ENCODE results near the gene TTC7B.

The TTC7B gene

DNA sequence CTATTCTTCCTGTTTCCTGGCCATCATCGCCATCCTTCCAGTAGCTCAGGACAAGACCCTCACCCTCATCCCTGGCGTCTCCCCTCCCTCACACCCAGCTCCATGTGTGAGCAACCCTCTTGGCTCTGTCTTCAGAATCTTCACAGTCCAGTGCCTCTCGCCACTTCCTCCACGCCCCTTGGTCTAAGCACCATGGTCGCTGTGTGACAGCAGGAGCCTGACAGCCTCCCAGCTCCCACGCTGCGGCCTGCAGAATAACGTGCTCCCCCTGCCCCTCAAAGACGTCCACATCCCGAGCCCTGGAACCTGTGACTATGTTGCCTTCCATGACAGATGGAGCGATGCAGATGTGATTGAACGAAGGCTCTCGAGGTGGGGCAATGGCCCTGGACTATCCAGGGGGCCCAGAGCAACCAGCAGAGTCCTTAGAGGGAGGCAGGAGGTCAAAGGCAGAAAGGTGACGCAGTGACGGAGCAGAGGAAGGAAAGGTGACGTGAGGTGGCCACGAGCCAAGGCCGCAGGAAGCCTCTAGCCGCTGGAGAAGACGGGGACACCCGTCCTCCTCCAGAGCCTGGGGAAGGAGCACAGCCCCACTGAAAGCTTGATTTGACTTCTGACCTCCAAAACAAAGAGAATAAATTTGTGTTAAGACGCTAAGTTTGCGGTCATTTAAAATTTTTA, 279.6 kb downstream of the TTC7B start:
- Histone ChIP-seq H3K23ac (ENCODE audit: low read length) (no peak overlapping the region), H2AK5ac (ENCODE audit: low read length) (no peak overlapping the region), H2BK12ac (ENCODE audit: low read length) (no peak overlapping the region), H3K18ac (ENCODE audit: low read length) (no peak overlapping the region), H3K4me1 (ENCODE audit: control insufficient read depth in 1 of 2, insufficient read depth in 2 of 2, low read length in 2 of 2) (peaks cover 11% of the 10 kb centered on the region in 2 experiments), H3K4me3 (ENCODE audit: low read depth, low read length) (no peak overlapping the region), H2AFZ (ENCODE audit: insufficient read depth, low read length, poor library complexity) (no peak overlapping the region), H3K9ac (ENCODE audit: low read length) (no peak overlapping the region), H2BK120ac (ENCODE audit: insufficient read depth, low read length, poor library complexity) (no peak overlapping the region), H4K91ac (ENCODE audit: low read depth, low read length) (no peak overlapping the region), H3K9me3 (ENCODE audit: insufficient read depth, low read depth, low read length) (peaks cover 6% of the 10 kb centered on the region), H4K12ac (ENCODE audit: low read depth, low read length) (no peak overlapping the region), H3K4ac (ENCODE audit: low read depth, low read length) (no peak overlapping the region), H2BK5ac (ENCODE audit: low read depth, low read length, poor library complexity) (no peak overlapping the region), H3K79me2 (ENCODE audit: control insufficient read depth, insufficient read depth, low read length, poor library complexity) (no peaks in the 10 kb centered on the region), H3K27me3 (ENCODE audit: insufficient read depth, low read length) (no peaks in the 10 kb centered on the region), H4K8ac (ENCODE audit: low read depth, low read length) (no peak overlapping the region), H3K14ac (ENCODE audit: low read length) (no peak overlapping the region), H3K36me3 (ENCODE audit: control insufficient read depth in 1 of 2, insufficient read depth in 2 of 2, low read length in 2 of 2) (peaks cover 9 to 17% of the 10 kb centered on the region in 2 experiments), H3K27ac (ENCODE audit: low read depth, low read length) (no peak overlapping the region), H3K4me2 (ENCODE audit: low read length) (no peak overlapping the region), H3K79me1 (ENCODE audit: low read length) (no peaks in the 10 kb centered on the region)
- no peak for DNase-seq
- no CpG with 5 or more reads among the region's 23 CpGs for WGBS (ENCODE audit: extremely low coverage, insufficient coverage, insufficient read length)

DNA sequence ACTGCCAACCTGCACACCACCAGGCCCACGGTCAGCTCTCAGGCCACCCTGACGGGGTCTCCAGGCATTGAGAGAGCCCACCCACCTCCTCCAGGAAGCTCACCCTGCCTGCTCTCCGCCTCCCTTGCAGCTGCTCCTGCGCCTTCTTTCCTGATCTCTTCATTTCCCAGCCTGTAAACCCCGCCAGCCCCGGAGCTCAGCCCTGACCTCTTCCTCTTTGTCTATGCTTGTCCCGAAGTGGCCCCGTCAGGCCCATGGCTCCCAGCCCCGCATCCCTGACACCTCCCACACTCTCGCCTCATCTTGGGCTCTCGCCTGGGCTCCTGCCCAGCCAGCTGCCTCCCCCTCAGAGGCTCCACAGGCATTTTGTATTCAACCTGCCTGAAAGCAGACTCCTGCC, 280.1 kb downstream of the TTC7B start:
- no CpG with 5 or more reads among the region's 11 CpGs for WGBS (ENCODE audit: extremely low coverage, insufficient coverage, insufficient read length)
- Histone ChIP-seq H3K4ac (ENCODE audit: low read depth, low read length) (no peak overlapping the region), H3K9ac (ENCODE audit: low read length) (no peak overlapping the region), H3K9me3 (ENCODE audit: insufficient read depth, low read depth, low read length) (peaks cover 6% of the 10 kb centered on the region), H3K4me2 (ENCODE audit: low read length) (no peak overlapping the region), H3K14ac (ENCODE audit: low read length) (no peak overlapping the region), H2AK5ac (ENCODE audit: low read length) (no peak overlapping the region), H2BK5ac (ENCODE audit: low read depth, low read length, poor library complexity) (no peak overlapping the region), H3K79me2 (ENCODE audit: control insufficient read depth, insufficient read depth, low read length, poor library complexity) (no peaks in the 10 kb centered on the region), H4K12ac (ENCODE audit: low read depth, low read length) (no peak overlapping the region), H4K8ac (ENCODE audit: low read depth, low read length) (no peak overlapping the region), H3K79me1 (ENCODE audit: low read length) (no peaks in the 10 kb centered on the region), H2BK120ac (ENCODE audit: insufficient read depth, low read length, poor library complexity) (no peak overlapping the region), H2BK12ac (ENCODE audit: low read length) (no peak overlapping the region), H3K4me3 (ENCODE audit: low read depth, low read length) (no peak overlapping the region), H3K27me3 (ENCODE audit: insufficient read depth, low read length) (no peaks in the 10 kb centered on the region), H3K23ac (ENCODE audit: low read length) (no peak overlapping the region), H3K36me3 (ENCODE audit: control insufficient read depth in 1 of 2, insufficient read depth in 2 of 2, low read length in 2 of 2) (peaks cover 9 to 13% of the 10 kb centered on the region in 2 experiments), H2AFZ (ENCODE audit: insufficient read depth, low read length, poor library complexity) (no peak overlapping the region), H3K18ac (ENCODE audit: low read length) (no peak overlapping the region), H3K4me1 (ENCODE audit: control insufficient read depth in 1 of 2, insufficient read depth in 2 of 2, low read length in 2 of 2) (peaks cover 11% of the 10 kb centered on the region in 2 experiments), H3K27ac (ENCODE audit: low read depth, low read length) (no peak overlapping the region), H4K91ac (ENCODE audit: low read depth, low read length) (no peak overlapping the region)
- DNase-seq = no peak

GRCh38 chr14:90535556-90536090, 280.6 kb downstream of the TTC7B start:
- no peak overlapping the region for H3K23ac ChIP-seq (ENCODE audit: low read length)
- peaks cover 11% of the 10 kb centered on the region in 2 experiments for H3K4me1 ChIP-seq (ENCODE audit: control insufficient read depth in 1 of 2, insufficient read depth in 2 of 2, low read length in 2 of 2)
- no peak overlapping the region for H3K14ac ChIP-seq (ENCODE audit: low read length)
- DNase-seq = no peak
- H2BK120ac ChIP-seq (ENCODE audit: insufficient read depth, low read length, poor library complexity) = no peak overlapping the region
- no peak overlapping the region for H3K4ac ChIP-seq (ENCODE audit: low read depth, low read length)
- no peak overlapping the region for H3K9ac ChIP-seq (ENCODE audit: low read length)
- no CpG with 5 or more reads among the region's 14 CpGs for WGBS (ENCODE audit: extremely low coverage, insufficient coverage, insufficient read length)
- H3K27me3 ChIP-seq (ENCODE audit: insufficient read depth, low read length) = no peaks in the 10 kb centered on the region
- H3K79me1 ChIP-seq (ENCODE audit: low read length) = no peaks in the 10 kb centered on the region
- no peak overlapping the region for H3K18ac ChIP-seq (ENCODE audit: low read length)
- no peak overlapping the region for H2AK5ac ChIP-seq (ENCODE audit: low read length)
- H2AFZ ChIP-seq (ENCODE audit: insufficient read depth, low read length, poor library complexity) = no peak overlapping the region
- no peak overlapping the region for H4K8ac ChIP-seq (ENCODE audit: low read depth, low read length)
- H2BK12ac ChIP-seq (ENCODE audit: low read length) = no peak overlapping the region
- no peak overlapping the region for H3K4me2 ChIP-seq (ENCODE audit: low read length)
- no peak overlapping the region for H4K91ac ChIP-seq (ENCODE audit: low read depth, low read length)
- no peaks in the 10 kb centered on the region for H3K79me2 ChIP-seq (ENCODE audit: control insufficient read depth, insufficient read depth, low read length, poor library complexity)
- H3K4me3 ChIP-seq (ENCODE audit: low read depth, low read length) = no peak overlapping the region
- H3K27ac ChIP-seq (ENCODE audit: low read depth, low read length) = no peak overlapping the region
- peaks cover 9 to 12% of the 10 kb centered on the region in 2 experiments for H3K36me3 ChIP-seq (ENCODE audit: control insufficient read depth in 1 of 2, insufficient read depth in 2 of 2, low read length in 2 of 2)
- H2BK5ac ChIP-seq (ENCODE audit: low read depth, low read length, poor library complexity) = no peak overlapping the region
- H4K12ac ChIP-seq (ENCODE audit: low read depth, low read length) = no peak overlapping the region
- peaks cover 6% of the 10 kb centered on the region for H3K9me3 ChIP-seq (ENCODE audit: insufficient read depth, low read depth, low read length)

- Histone ChIP-seq H3K4me1 (ENCODE audit: control insufficient read depth in 1 of 2, insufficient read depth in 2 of 2, low read length in 2 of 2) (peaks cover 11% of the 10 kb centered on the region in 2 experiments), H3K23ac (ENCODE audit: low read length) (no peak overlapping the region), H3K18ac (ENCODE audit: low read length) (no peak overlapping the region), H2BK120ac (ENCODE audit: insufficient read depth, low read length, poor library complexity) (no peak overlapping the region), H2BK12ac (ENCODE audit: low read length) (no peak overlapping the region), H3K79me2 (ENCODE audit: control insufficient read depth, insufficient read depth, low read length, poor library complexity) (no peaks in the 10 kb centered on the region), H3K27ac (ENCODE audit: low read depth, low read length) (no peak overlapping the region), H3K36me3 (ENCODE audit: control insufficient read depth in 1 of 2, insufficient read depth in 2 of 2, low read length in 2 of 2) (peaks cover 7 to 10% of the 10 kb centered on the region in 2 experiments), H2AK5ac (ENCODE audit: low read length) (no peak overlapping the region), H3K9ac (ENCODE audit: low read length) (no peak overlapping the region), H3K79me1 (ENCODE audit: low read length) (no peaks in the 10 kb centered on the region), H4K8ac (ENCODE audit: low read depth, low read length) (no peak overlapping the region), H2BK5ac (ENCODE audit: low read depth, low read length, poor library complexity) (no peak overlapping the region), H4K91ac (ENCODE audit: low read depth, low read length) (no peak overlapping the region), H2AFZ (ENCODE audit: insufficient read depth, low read length, poor library complexity) (no peak overlapping the region), H3K4me3 (ENCODE audit: low read depth, low read length) (no peak overlapping the region), H3K9me3 (ENCODE audit: insufficient read depth, low read depth, low read length) (peaks cover 6% of the 10 kb centered on the region), H3K4me2 (ENCODE audit: low read length) (no peak overlapping the region), H3K27me3 (ENCODE audit: insufficient read depth, low read length) (no peaks in the 10 kb centered on the region), H4K12ac (ENCODE audit: low read depth, low read length) (no peak overlapping the region), H3K4ac (ENCODE audit: low read depth, low read length) (no peak overlapping the region), H3K14ac (ENCODE audit: low read length) (no peak overlapping the region)
- DNase-seq = no peak
- no CpG with 5 or more reads among the region's 17 CpGs for WGBS (ENCODE audit: extremely low coverage, insufficient coverage, insufficient read length)
Observed at GRCh38 chr14:90534838-90535555, 281.2 kb downstream of the TTC7B start.

All from trophoblast cell (in vitro differentiated cells and primary cell).